Heart right ventricle (tissue), 16 donors: ENCODE measurements around the gene FCHO1. TPM values are rescaled to one million over a fixed set of nuclear protein-coding genes. Genes with fewer than 3 reads are reported as not detected.

Experiments
- ATAC-seq, 8 donors: fragments of 200-7000 bp; cut with Tn5 transposase; one replicate each; pipeline ENCODE4 v1.9.1; 2020; ENCODE audit warnings: mild to moderate bottlenecking in 8 of 8, moderate library complexity in 8 of 8, moderate number of reproducible peaks in 1 of 8
- DNase-seq, 2 donors: peaks; one replicate each; pipeline ENCODE4 v3.0.0-alpha.2; 2020
- H3K27ac ChIP-seq, 10 donors: fragments of 200-600 bp; sonication (generic) in 2 of 10; one replicate each; pipeline versions ENCODE4 v1.5.0 to v1.8.0; 2020 to 2022; ENCODE audit warnings: mild to moderate bottlenecking in 3 of 10
- H3K27me3 ChIP-seq, 7 donors: fragments of 200-600 bp; one replicate each; pipeline ENCODE4 v1.8.0; 2021 to 2022; ENCODE audit warnings: mild to moderate bottlenecking in 2 of 7
- H3K36me3 ChIP-seq, 9 donors: fragments of 200-600 bp; sonication (generic) in 1 of 9; one replicate each; pipeline versions ENCODE4 v1.5.0 to v1.8.0; 2020 to 2022; ENCODE audit warnings: mild to moderate bottlenecking in 2 of 9
- H3K4me1 ChIP-seq, 9 donors: fragments of 200-600 bp; sonication (generic) in 1 of 9; one replicate each; pipeline versions ENCODE4 v1.5.0 to v1.8.0; 2020 to 2022; ENCODE audit warnings: mild to moderate bottlenecking in 4 of 9
- H3K4me3 ChIP-seq, 10 donors: fragments of 200-600 bp; sonication (generic) in 2 of 10; one replicate each; pipeline versions ENCODE4 v1.5.0 to v1.8.0; 2020 to 2022; ENCODE audit warnings: mild to moderate bottlenecking in 7 of 10, moderate library complexity in 2 of 10
- H3K9me3 ChIP-seq, 11 donors: fragments of 200-600 bp in 10 of 11; sonication (generic) in 2 of 11; one replicate each; pipeline versions ENCODE4 v1.5.0 to v1.8.0; 2013 to 2022; ENCODE audit warnings: mild to moderate bottlenecking in 2 of 11, control low read depth in 1 of 11, moderate library complexity in 1 of 11
- CTCF ChIP-seq, 9 donors: fragments of 200-600 bp; sonication (generic) in 2 of 9; IDR thresholded peaks; one replicate each; pipeline versions ENCODE4 v1.5.0 to v1.8.0; 2021 to 2022; ENCODE audit warnings: antibody characterized with exemption in 9 of 9, mild to moderate bottlenecking in 5 of 9, moderate library complexity in 1 of 9
- WGBS, 2 donors: extraction: QIAGEN DNeasy Blood & Tissue Kit; methylation state at CpG; one replicate each; pipeline ENCODE4 v1.1.7; 2013; ENCODE audit warnings: inconsistent platforms in 1 of 2; 5-methylcytosine and 5-hydroxymethylcytosine counted together
- intact Hi-C, 10 donors: fragments of 100-400 bp; cut with DNase I; formaldehyde crosslinking; loops; one replicate each; pipeline versions ENCODE4 v1.11.1 to v1.14.2; 2022
- polyA plus RNA-seq, 2 donors: library from polyadenylated mRNA; stranded (reverse); fragments of 200-250 nt; gene quantifications; one replicate each; pipeline ENCODE4 v1.2.3, GENCODE V29; 2013
- total RNA-seq, 10 donors: library from RNA; stranded (reverse); fragmentation: NEBNext Ultra II Directional in 3 of 10; extraction: Animal tissue kit (Norgen Biotek cat#: 25700) in 3 of 10; gene quantifications; one replicate each; pipeline versions ENCODE4 v1.2.1 to v1.2.4, GENCODE V29; 2021 to 2023
- donor health status: Arrhythmogenic right ventricular cardiomyopathy.
- donor health status: ischemic (EF 13 %, LVEDD 7.1; RV severe dilation, severe dysfunction).
- donor health status: healthy with polysubstance abuse.
- donor health status: DM: no; HTN: yes; CAD: no.
- donor health status: DM: no; HTN: no; CAD: no.
- donor health status: ischemic (EF 25% LVEDD 6.9; RV normal size, moderate dysfunction).
- donor health status: ischemic (EF 25% LVEDD 5.7; RV mildly dilated, moderate dysfunction).
- donor health status: healthy.
- donor health status: DM: yes; HTN: yes; CAD: no.
- donor health status: Ischemic cardiomyopathy.
- donor health status: ischemic (EF 35%, LVEDD 5.7; RV mildly dilated, moderate dysfunction).
- donor health status: nonischemic (EF 11% LVEDD 7.7; RV severe dilation, severe dysfunction).
- donor health status: DM: yes; HTN: yes; CAD: no.
- donor health status: PGD.
- donor health status: ischemic (EF 29% LVEDD 5.4; RV normal size, mild dysfunction).
- donor health status: nonischemic (EF 23%, LVEDD 6.1; RV moderate dilation, normal function).

The FCHO1 gene
- total and polyA plus RNA-seq, 12 donors: 0.21 to 2.6 (median 0.73) TPM

- intact Hi-C loops: no loop called here
- DNase-seq: no peak
- no peak for TF ChIP-seq CTCF (IDR thresholded peaks at IDR 0.05)
- Histone ChIP-seq H3K4me1 (peaks cover 0 to 5% (median 0%) of the 10 kb centered on the region in 9 donors), H3K27me3 (peaks cover 0 to 43% (median 22%) of the 10 kb centered on the region in 7 donors), H3K9me3 (no peaks in the 10 kb centered on the region), H3K27ac (no peak overlapping the region), H3K36me3 (peaks cover 0 to 90% (median 0%) of the 10 kb centered on the region in 9 donors), H3K4me3 (no peak overlapping the region)
- ATAC-seq: no peak
- WGBS, 2 donors: 85 to 88% methylated on average over 17 of the region's 17 CpGs
These were observed 81.3 kb downstream of the FCHO1 start for GRCh38 chr19:17832443-17833208.

GRCh38 chr19:17834350-17835181 lies 83.3 kb downstream of the FCHO1 start:
- no peak overlapping the region for H3K27ac ChIP-seq
- ATAC-seq (no peak), DNase-seq (no peak)
- 65 to 81% methylated on average over 27 of the region's 27 CpGs for WGBS, 2 donors
- H3K27me3 ChIP-seq: peaks cover 0 to 53% (median 22%) of the 10 kb centered on the region in 7 donors
- H3K36me3 ChIP-seq: peaks cover 0 to 96% (median 0%) of the 10 kb centered on the region in 9 donors
- TF ChIP-seq CTCF (IDR thresholded peaks at IDR 0.05): no peak
- H3K4me3 ChIP-seq: no peak overlapping the region
- no peaks in the 10 kb centered on the region for H3K9me3 ChIP-seq
- peaks cover 0 to 5% (median 0%) of the 10 kb centered on the region in 9 donors for H3K4me1 ChIP-seq
- intact Hi-C loops: no loop called here

DNA sequence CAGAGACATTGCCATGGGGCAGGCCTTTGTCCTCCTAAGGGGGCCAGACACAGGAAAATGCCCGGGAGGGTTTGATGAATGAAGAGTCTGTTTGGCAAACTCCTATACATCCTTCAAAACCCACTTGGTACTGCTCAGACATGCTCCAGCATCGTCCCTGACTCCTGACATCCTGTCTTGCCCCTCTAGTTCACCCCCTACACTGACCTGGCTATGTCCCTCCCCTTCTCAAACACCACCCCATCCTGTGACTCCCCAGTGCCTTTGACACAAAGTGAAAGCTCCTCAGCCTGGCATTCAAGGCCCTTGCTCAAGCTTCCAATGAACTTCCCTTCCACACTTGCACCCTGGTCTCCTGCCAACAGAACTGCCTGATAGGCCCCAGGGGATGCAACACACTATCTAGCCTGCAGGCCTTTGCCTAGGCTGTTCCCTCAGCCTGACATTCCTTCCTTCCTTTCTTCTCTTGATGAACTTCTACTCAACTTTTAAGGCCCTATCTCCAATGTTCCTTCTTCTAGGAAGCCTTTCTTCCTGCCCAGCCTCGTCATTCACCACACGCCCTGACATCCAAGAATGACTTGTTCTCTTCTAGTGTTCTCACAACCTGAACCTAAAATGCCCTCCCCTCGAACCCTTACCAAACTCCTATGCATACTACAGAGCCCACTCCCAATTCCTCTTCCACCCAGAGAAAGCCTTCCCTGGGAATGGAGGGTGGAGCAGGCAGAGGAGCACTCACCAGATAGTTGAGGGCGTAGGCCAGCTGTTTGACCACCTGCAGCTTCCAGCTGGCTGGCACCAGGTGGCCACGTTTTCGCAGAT lies 84.1 kb downstream of the FCHO1 start:
- Histone ChIP-seq H3K4me1 (peaks cover 0 to 4% (median 0%) of the 10 kb centered on the region in 9 donors), H3K4me3 (no peak overlapping the region), H3K27me3 (peaks cover 0 to 54% (median 16%) of the 10 kb centered on the region in 7 donors), H3K36me3 (peaks cover 0 to 96% (median 0%) of the 10 kb centered on the region in 9 donors), H3K9me3 (no peaks in the 10 kb centered on the region), H3K27ac (no peak overlapping the region)
- intact Hi-C loops: no loop called here
- DNase-seq (no peak), ATAC-seq (no peak)
- no peak for TF ChIP-seq CTCF (IDR thresholded peaks at IDR 0.05)
- 83 to 85% methylated on average over 8 of the region's 8 CpGs for whole genome bisulfite sequencing, 2 donors

GRCh38 chr19:17836530-17836929 lies 85.3 kb downstream of the FCHO1 start:
- Histone ChIP-seq H3K27me3 (peaks cover 0 to 58% (median 15%) of the 10 kb centered on the region in 7 donors), H3K4me1 (peaks cover 0 to 6% (median 0%) of the 10 kb centered on the region in 9 donors), H3K36me3 (peaks cover 0 to 100% (median 0%) of the 10 kb centered on the region in 9 donors), H3K27ac (no peak overlapping the region), H3K9me3 (no peaks in the 10 kb centered on the region), H3K4me3 (no peak overlapping the region)
- TF ChIP-seq CTCF (IDR thresholded peaks at IDR 0.05): no peak
- ATAC-seq (no peak), DNase-seq (no peak)
- intact Hi-C loops: no loop called here
- 54 to 69% methylated on average over 4 of the region's 4 CpGs for WGBS, 2 donors
